MM.1S (cell line): ENCODE data around the gene SLC4A8.

ENCODE experiments used
- DNase-seq: peaks from one replicate; pipeline ENCODE4 v3.0.0-alpha.2; 2015
- H2AFZ ChIP-seq: fragments of 300-600 bp; sonication (generic); 2 replicates; pipeline ENCODE4 v1.6.0; 2016; ENCODE audit warnings: antibody characterized with exemption, low read length
- H3F3A ChIP-seq: fragments of 300-600 bp; sonication (generic); 2 replicates; pipeline ENCODE4 v1.6.1; 2016; ENCODE audit warnings: mild to moderate bottlenecking, antibody characterized with exemption, low read length, moderate library complexity, mixed read lengths; ENCODE audit not compliant: insufficient read depth
- H3K27ac ChIP-seq: fragments of 300-600 bp; sonication (generic); 2 replicates; pipeline ENCODE4 v1.5.1; 2016; ENCODE audit warnings: mild to moderate bottlenecking, low read length
- H3K27me3 ChIP-seq: fragments of 300-600 bp; sonication (generic); replicated peaks from 2 replicates; pipeline ENCODE4 v1.6.0; 2016; ENCODE audit warnings: low read length; ENCODE audit not compliant: insufficient read depth
- H3K36me3 ChIP-seq: fragments of 300-600 bp; sonication (generic); replicated peaks from 2 replicates; pipeline ENCODE4 v1.6.1; 2016; ENCODE audit warnings: mild to moderate bottlenecking, low read length, mixed read lengths; ENCODE audit not compliant: insufficient read depth
- H3K4me1 ChIP-seq: fragments of 300-600 bp; sonication (generic); 2 replicates; pipeline ENCODE4 v1.6.1; 2016; ENCODE audit warnings: low read length, mixed read lengths
- H3K4me2 ChIP-seq: fragments of 300-600 bp; sonication (generic); 2 replicates; pipeline ENCODE4 v1.6.0; 2016; ENCODE audit warnings: low read depth, low read length
- H3K4me3 ChIP-seq: fragments of 300-600 bp; sonication (generic); 2 replicates; pipeline ENCODE4 v1.5.1; 2016; ENCODE audit warnings: low read length, mixed read lengths
- H3K79me2 ChIP-seq: fragments of 300-600 bp; sonication (generic); 2 replicates; pipeline ENCODE4 v1.6.1; 2016; ENCODE audit warnings: mixed run types, low read length, mixed read lengths
- H3K9ac ChIP-seq: fragments of 300-600 bp; sonication (generic); 2 replicates; pipeline ENCODE4 v1.6.1; 2016; ENCODE audit warnings: low read length, mixed read lengths
- H3K9me2 ChIP-seq: fragments of 300-600 bp; sonication (generic); replicated peaks from 2 replicates; pipeline ENCODE4 v1.6.1; 2016; ENCODE audit warnings: mild to moderate bottlenecking, low read length, mixed read lengths; ENCODE audit not compliant: insufficient read depth
- H3K9me3 ChIP-seq: fragments of 300-600 bp; sonication (generic); replicated peaks from 2 replicates; pipeline ENCODE4 v1.6.1; 2016; ENCODE audit warnings: mild to moderate bottlenecking, low read length, mixed read lengths; ENCODE audit not compliant: insufficient read depth
- H4K20me1 ChIP-seq: fragments of 300-600 bp; sonication (generic); 2 replicates; pipeline ENCODE4 v1.6.1; 2016; ENCODE audit warnings: mild to moderate bottlenecking, low read length, moderate library complexity, mixed read lengths; ENCODE audit not compliant: insufficient read depth
- EZH2 ChIP-seq: fragments of 300-600 bp; sonication (generic); optimal IDR thresholded peaks from 2 replicates; pipeline ENCODE3; 2017; ENCODE audit warnings: low read depth, mild to moderate bottlenecking, antibody characterized with exemption, low read length, mixed read lengths
- EZH2phosphoT487 ChIP-seq: fragments of 300-600 bp; sonication (generic); IDR thresholded peaks from 2 replicates; pipeline ENCODE4 v1.6.1; 2018; ENCODE audit warnings: antibody characterized with exemption, low read length
- TF ChIP-seq, protein P1 (sequence below): fragments of 300-600 bp; sonication (generic); IDR thresholded peaks from 2 replicates; pipeline ENCODE4 v1.5.1; 2016; ENCODE audit warnings: antibody characterized with exemption, low read length, mixed read lengths

The SLC4A8 gene

DNA sequence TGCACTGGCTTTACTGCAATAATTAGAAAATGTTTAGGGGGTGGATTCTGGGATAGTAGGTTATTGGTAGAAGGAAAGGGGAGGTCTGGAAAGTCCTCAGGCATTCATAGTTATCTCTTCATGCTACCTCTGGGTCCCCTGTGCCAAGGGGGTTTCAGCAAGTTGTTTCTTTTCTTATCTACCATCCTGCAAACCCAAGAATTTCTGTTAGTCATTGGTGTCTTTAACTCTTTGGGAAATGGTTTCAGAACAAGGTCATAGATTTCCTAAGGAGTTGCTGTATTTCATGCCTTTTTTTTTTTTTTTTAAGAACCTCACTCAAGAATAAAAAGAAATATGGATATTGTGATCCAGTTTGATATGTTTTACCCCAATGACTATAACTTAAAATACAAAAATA, 63.6 kb downstream of the SLC4A8 start:
- no peaks in the 10 kb centered on the region for H3K79me2 ChIP-seq

DNA sequence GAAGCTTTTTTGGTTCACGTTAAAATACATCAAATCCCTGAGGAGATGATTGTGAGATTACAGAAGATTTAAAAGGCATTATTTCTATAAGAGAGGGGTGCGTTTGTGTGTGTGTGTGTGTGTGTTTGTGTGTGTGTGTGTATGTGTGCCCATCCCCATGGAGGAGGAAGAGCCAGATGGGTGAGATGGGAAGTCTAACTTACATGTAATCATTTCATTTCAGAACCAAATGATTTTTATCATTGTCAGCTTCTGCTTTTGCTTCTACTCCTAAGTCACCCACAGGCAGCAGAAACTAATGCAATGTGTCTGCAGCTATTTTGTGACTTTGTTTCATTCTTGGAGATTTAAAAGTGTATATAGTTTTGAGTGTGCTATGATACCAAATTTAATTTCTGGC, 68.7 kb downstream of the SLC4A8 start:
- H3K27ac ChIP-seq: no peak overlapping the region
- no peaks in the 10 kb centered on the region for H3K79me2 ChIP-seq
- no peaks in the 10 kb centered on the region for H4K20me1 ChIP-seq
- no peak overlapping the region for H3K9ac ChIP-seq
- no peak overlapping the region for H3K4me2 ChIP-seq
- no peak for DNase-seq
- TF ChIP-seq EZH2phosphoT487: no peak
- no peaks in the 10 kb centered on the region for H3K9me2 ChIP-seq
- H3K4me1 ChIP-seq: no peaks in the 10 kb centered on the region
- H3K27me3 ChIP-seq: no peaks in the 10 kb centered on the region
- no peaks in the 10 kb centered on the region for H3K36me3 ChIP-seq
- H3K4me3 ChIP-seq: no peak overlapping the region
- no peak overlapping the region for H2AFZ ChIP-seq
- no peaks in the 10 kb centered on the region for H3F3A ChIP-seq
- no peaks in the 10 kb centered on the region for H3K9me3 ChIP-seq

More for the DNA sequence above, 63.6 kb downstream of the SLC4A8 start:
- Histone ChIP-seq H4K20me1 (no peaks in the 10 kb centered on the region), H3K9me3 (no peaks in the 10 kb centered on the region), H3K4me2 (no peak overlapping the region), H3K9me2 (no peaks in the 10 kb centered on the region), H3K27me3 (no peaks in the 10 kb centered on the region), H2AFZ (no peak overlapping the region), H3K36me3 (no peaks in the 10 kb centered on the region), H3F3A (no peaks in the 10 kb centered on the region), H3K4me3 (no peak overlapping the region), H3K4me1 (no peaks in the 10 kb centered on the region), H3K27ac (no peak overlapping the region), H3K9ac (no peak overlapping the region)
- no peak for DNase-seq
- no peak for TF ChIP-seq EZH2phosphoT487
- TF ChIP-seq, protein P1, sequence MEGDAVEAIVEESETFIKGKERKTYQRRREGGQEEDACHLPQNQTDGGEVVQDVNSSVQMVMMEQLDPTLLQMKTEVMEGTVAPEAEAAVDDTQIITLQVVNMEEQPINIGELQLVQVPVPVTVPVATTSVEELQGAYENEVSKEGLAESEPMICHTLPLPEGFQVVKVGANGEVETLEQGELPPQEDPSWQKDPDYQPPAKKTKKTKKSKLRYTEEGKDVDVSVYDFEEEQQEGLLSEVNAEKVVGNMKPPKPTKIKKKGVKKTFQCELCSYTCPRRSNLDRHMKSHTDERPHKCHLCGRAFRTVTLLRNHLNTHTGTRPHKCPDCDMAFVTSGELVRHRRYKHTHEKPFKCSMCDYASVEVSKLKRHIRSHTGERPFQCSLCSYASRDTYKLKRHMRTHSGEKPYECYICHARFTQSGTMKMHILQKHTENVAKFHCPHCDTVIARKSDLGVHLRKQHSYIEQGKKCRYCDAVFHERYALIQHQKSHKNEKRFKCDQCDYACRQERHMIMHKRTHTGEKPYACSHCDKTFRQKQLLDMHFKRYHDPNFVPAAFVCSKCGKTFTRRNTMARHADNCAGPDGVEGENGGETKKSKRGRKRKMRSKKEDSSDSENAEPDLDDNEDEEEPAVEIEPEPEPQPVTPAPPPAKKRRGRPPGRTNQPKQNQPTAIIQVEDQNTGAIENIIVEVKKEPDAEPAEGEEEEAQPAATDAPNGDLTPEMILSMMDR: no peak
- TF ChIP-seq EZH2: no peak

DNA sequence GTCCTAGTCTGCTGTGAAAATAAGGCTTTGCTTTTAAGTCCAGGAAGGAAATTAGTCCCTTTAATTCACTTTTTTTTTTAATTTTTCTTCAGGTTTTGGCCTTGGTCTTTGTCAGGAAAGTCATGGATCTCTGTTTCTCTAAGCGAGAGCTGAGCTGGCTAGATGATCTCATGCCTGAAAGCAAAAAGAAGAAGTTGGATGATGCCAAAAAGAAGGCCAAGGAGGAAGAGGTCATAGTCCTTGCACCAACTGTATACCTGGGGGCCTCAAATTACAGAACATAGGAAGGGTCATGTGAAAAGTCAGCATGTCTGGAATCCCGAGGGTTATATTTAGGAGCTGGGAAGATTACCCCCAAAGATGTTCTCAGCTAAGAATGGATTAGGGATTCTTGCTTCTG, 72.3 kb downstream of the SLC4A8 start:
- no peak overlapping the region for H3K4me2 ChIP-seq
- no peaks in the 10 kb centered on the region for H3K9me2 ChIP-seq
- no peaks in the 10 kb centered on the region for H3K79me2 ChIP-seq
- no peak overlapping the region for H3K9ac ChIP-seq
- no peak overlapping the region for H3K4me3 ChIP-seq
- DNase-seq: no peak
- no peaks in the 10 kb centered on the region for H4K20me1 ChIP-seq
- H2AFZ ChIP-seq: no peak overlapping the region
- H3K9me3 ChIP-seq: no peaks in the 10 kb centered on the region
- H3K36me3 ChIP-seq: no peaks in the 10 kb centered on the region
- H3K27ac ChIP-seq: no peak overlapping the region
- no peaks in the 10 kb centered on the region for H3K27me3 ChIP-seq
- no peaks in the 10 kb centered on the region for H3F3A ChIP-seq
- no peak for TF ChIP-seq EZH2
- TF ChIP-seq EZH2phosphoT487: no peak
- TF ChIP-seq, protein P1: no peak
- no peaks in the 10 kb centered on the region for H3K4me1 ChIP-seq

DNA sequence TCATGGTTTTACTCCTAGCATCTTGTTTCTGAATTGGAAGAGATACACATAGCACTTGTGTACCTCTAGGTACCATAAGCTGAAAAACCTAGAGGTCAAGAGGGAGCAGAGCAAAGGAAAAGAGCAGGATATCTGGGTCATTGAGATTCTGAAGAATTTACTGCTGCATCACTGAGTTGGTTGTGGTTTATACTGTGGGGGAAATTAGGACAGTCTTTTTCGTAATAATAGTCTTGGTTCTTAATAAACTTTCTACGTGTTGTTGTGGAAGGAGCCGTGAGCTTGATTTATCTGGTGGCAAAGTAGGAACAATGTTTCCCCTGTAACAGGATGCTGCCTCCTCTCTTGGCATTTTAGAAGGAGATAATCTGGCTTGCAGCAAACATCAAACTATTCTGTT, 80.2 kb downstream of the SLC4A8 start:
- H3F3A ChIP-seq: no peaks in the 10 kb centered on the region
- no peaks in the 10 kb centered on the region for H3K27me3 ChIP-seq
- H3K36me3 ChIP-seq: no peaks in the 10 kb centered on the region
- H3K9me2 ChIP-seq: no peaks in the 10 kb centered on the region
- no peak overlapping the region for H3K4me2 ChIP-seq
- DNase-seq: no peak
- no peak overlapping the region for H2AFZ ChIP-seq
- H3K27ac ChIP-seq: no peak overlapping the region
- no peaks in the 10 kb centered on the region for H3K79me2 ChIP-seq
- TF ChIP-seq EZH2 (no peak), EZH2phosphoT487 (no peak)
- TF ChIP-seq, protein P1: no peak
- H3K9me3 ChIP-seq: no peaks in the 10 kb centered on the region
- H4K20me1 ChIP-seq: no peaks in the 10 kb centered on the region
- no peak overlapping the region for H3K4me3 ChIP-seq
- no peaks in the 10 kb centered on the region for H3K4me1 ChIP-seq
- no peak overlapping the region for H3K9ac ChIP-seq
